GM19452 (cell line): ENCODE results near the gene PSMD4.

ENCODE experiments used
- ATAC-seq: cut with Tn5 transposase; IDR thresholded peaks from one replicate; pipeline ENCODE4 v1.9.1; 2021; ENCODE audit not compliant: unreplicated experiment

The PSMD4 gene

DNA sequence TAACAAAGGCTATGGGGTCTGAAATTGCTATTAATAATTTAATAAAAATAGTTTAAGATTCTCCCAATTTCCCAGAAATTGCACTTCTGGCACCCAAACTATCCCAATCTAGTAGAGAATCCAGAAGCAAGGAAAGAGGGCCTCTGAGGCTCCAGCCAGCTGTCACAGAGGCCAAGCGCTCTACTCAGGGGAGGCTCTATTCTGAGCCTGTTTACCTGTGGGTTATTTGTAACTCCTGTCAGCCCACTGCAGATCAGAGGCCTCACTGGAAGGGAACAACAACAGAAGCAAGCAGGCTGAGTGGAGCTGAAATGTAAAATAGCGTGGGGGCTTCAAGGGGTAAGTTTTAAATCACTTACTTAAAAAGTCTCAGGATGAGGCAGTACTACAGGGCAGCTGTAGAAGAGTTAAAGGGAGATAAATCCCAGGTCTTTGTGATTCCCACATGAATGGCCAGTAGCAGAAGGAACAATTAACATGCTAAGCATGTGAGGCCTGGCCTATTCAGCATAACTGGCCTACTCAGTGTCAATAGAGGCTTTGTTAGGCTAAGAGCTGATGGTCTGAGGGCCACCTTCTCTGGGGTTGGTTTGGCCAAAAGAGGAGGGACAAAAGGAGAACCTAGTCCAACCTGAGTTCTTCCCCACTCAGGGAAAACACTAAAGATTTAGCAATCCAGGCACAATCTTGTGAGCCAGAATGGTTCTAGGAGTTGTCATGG, 40.4 kb downstream of the PSMD4 start:
- ATAC-seq = no peak

DNA sequence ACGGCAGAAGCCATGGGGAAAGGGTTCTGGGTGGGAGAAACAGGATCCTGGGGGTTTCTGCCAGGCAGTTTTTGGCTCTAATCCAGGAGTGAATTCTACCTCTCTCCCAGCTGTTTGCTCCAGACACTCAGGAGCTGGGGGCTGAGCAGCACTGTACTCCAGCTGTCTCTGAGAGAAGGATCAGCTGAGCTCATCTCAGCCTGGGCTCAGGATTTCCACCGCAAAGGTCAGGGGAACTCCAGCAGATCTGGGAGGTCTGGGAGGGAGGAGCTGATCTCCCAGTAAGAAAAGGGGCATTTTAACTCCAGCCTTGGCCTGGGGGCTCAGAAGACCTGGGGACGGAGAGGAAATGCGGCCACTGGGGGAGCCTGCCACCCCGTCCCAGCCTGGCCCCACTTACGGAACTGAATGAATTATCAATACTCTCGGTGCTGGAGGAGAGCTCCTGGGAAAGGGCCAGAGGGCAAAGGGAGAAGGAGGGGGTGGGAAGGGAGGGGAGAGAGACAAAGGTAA, 55.3 kb downstream of the PSMD4 start:
- no peak for ATAC-seq

DNA sequence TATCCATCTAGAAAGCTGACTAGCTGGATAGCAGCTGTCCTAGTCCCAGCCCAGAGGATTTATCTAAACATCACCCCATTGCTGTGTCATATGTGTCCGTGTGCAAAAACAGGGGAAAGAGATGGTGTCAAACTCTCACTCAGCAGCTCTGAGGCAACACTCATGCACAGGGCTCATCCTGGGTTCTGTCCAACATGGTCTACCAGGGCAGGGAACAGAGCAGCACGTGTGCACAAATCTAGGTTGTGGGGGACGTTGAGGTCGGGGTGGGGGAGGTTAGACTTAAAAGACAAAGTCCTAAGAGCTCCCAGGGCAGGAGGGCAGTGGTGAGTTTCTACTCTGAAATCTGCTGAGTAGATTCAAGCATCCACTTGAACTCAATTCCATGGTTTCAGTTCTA, 56.5 kb downstream of the PSMD4 start:
- ATAC-seq = no peak

DNA sequence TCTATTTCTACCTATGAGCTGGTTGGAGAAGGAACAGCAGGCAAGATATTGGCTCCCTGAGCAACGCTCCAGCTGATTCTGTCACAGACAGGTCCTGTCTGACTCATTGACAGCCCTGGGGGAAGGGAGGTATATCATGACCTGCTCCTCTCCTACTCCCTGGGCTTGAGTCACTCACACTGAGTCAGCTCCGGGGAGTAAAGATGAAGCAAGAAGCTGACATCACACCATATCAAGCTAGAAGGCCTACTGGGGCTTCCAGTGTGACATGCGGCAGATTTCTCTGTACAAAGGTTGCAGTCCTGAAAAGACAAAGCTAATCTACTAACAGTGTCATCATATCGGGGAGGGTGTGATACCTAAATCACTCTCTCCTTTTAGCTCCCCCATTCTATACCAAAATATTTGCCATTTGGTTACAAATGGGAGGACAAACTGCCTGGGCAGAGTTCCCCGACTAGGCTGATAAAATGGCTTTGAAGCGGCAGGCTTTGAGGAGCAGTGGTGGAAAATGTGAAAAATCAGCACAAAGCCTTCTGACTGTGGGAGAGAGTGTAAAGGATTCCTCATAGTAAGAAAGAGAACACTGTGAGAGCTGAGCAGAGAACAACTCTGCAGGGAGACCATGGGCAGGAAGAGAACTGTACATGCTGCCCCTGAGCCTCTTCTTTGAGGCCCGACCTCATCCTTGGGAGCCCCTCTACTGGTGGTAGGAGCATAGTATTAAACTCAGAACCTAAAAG, 57.2 kb downstream of the PSMD4 start:
- no peak for ATAC-seq

DNA sequence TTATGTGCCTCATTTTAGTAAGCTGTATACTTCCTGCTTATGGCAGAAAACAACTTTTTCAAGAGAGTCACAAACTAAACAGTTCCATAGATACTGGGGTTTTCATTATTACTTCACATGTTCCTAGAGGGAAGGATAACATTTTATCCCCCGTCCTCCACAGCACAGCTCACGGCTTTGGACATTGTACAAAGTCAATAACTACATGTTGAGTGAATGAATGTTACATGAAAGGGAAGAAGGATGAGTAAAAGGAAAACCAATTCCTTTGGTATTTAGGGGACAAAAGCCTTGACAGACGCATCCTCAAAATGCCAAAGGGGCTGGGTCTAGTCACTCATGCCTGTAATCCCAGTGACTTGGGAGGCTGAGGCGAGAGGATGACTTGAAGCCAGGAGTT, 57.9 kb downstream of the PSMD4 start:
- ATAC-seq = no peak

DNA sequence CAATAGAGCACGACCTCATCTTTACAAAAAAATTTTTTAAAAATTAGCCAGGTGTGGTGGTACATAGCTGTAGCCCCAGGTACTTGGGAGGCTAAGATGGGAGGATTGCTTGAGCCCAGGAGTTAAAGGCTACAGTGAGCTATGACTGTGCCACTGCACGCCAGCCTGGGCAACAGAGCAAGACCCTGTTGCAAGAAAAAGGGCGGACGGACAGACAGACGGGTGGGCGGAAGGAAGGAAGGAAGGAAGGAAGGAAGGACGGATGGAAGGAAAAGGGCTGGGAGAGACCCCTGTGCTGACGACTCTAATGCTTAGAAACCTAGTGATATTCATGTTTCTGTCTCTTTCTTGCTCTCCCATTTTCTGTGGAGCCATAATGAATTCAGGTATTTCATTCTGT, 58.3 kb downstream of the PSMD4 start:
- no peak for ATAC-seq

DNA sequence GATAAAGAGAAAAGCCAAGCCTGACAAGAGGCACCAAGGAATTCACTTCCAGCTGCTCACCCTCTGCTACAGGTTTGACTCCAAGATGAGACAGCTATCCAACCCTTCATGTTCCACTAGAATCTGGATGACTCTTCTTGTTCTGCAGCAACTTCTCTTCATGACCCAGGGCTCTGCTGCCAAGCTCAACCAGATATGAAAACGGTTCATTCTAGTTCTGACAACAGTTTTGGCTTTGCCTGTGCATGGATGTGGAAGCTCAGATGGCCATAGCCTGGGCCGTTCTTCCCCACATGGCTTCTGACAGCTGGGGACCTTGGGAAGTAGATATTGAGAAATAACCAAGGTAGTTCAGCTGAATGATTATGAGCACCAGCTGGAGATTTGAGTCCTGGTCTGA, 59.0 kb downstream of the PSMD4 start:
- ATAC-seq = no peak

DNA sequence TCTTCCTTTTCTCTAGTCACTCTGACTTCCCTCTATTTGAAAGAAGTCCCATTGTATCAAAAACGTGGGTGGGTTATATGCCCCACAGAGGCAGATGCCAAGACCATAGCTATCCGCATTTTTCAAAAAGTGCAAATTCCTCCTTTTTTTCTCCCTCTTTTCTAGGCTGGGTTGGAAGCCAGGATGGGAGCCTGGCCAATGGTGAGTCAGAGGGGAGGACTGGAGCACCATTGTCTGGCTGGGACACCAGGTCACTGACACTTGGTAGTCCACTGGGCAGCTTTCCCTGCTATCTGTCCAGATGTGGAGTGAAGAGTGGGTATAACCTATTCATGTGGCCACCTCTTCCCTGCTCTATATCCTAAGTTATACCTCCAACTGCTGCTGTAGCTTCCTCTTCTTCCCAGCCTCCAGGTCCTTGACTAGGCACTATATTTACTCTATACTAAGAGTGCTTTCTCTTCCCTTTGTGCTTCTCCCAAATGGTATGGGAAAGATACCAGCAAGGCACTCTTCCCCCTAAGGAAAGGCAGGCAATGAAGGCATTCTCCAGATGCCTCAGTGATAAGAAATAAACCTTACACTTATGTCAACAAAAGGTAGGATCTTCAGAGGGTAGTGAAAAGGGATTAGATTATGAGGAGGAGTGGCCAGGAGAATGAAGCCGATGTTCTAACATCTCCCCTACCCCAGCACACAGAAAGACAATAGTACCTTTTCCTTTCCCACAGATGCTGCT, 59.8 kb downstream of the PSMD4 start:
- no peak for ATAC-seq

DNA sequence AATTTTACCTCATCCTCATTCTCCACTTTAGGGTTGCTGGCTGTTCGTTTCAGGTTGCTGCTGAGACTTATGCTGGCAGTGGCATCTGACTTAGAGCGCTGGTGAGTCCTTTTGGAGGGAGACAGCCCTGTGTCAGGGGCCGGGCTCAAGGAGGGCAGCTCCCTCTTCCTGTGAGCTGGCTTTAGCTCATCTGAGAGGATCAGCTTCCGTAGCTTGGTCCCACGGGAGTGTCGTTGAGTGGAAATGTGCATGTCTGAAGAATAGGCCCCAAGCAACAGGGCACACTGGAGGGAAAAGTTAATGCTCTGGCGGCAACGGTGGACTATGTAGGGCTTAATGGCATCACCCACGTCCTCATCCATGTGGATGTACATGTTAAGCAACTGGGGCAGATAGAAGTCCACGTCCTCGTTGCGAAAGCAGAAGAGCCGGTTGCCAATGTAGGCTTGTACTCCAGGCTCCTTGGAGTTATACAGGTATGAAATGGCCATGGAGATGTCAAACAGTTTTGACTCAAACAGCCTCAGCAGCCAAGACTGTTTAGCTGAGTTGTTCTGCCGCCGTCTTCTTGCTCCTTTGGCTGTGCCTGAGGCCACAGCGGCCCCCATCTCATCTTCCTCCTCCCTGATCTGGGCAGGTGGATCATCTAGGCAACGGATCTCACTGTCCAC, 61.2 kb downstream of the PSMD4 start:
- no peak for ATAC-seq
